ENCODE measurements around the gene SGCA.

- TF ChIP-seq CBX2 (IDR thresholded peaks at IDR 0.05; ENCODE audit: insufficient read depth, low read length, poor library complexity, severe bottlenecking) (no peak), NR3C1 (CRISPR knock-in tag; IDR thresholded peaks at IDR 0.05) (no peak), POLR2AphosphoS5 (IDR thresholded peaks at IDR 0.05; ENCODE audit: control insufficient read depth, insufficient read depth, low read depth, low read length) (no peak), ZNF3 (CRISPR knock-in tag; IDR thresholded peaks at IDR 0.05) (no peak), CTCF (IDR thresholded peaks at IDR 0.05 in 2 of 3, conservative IDR thresholded peaks at IDR 0.05 in 1 of 3; ENCODE audit: insufficient read depth in 2 of 3, low read depth in 1 of 3, low read length in 3 of 3) (no peak), USF2 (CRISPR knock-in tag; IDR thresholded peaks at IDR 0.05) (no peak)
Measured at GRCh38 chr17:50139185-50139783, 26.5 kb upstream of the SGCA start.
